Common myeloid progenitor, CD34-positive (primary cell): ENCODE results near the gene AQP12A.

Source experiments
- CTCF ChIA-PET: fragments of 350-600 bp; sonication (Branson Sonifier 250); formaldehyde crosslinking; loops from one replicate; lab custom pipeline; 2021; ENCODE audit warnings: antibody characterized with exemption; lab: Charles Lee
- POLR2A ChIA-PET: fragments of 350-600 bp; sonication (Branson Sonifier 250); formaldehyde crosslinking; loops from one replicate; lab custom pipeline; 2021; ENCODE audit warnings: antibody characterized with exemption; lab: Charles Lee
- DNase-seq, 3 donors: peaks; one replicate each; pipeline versions ENCODE4 v3.0.0 to v3.0.0-alpha.2; 2013
- H3K27ac ChIP-seq, 2 experiments: 1 replicate in 1 of 2; 2 replicates in 1 of 2; pipeline ENCODE4 v1.7.0; 2013; ENCODE audit warnings: inconsistent platforms in 2 of 2, low read length in 2 of 2, mild to moderate bottlenecking in 2 of 2, low read depth in 1 of 2, moderate library complexity in 1 of 2; ENCODE audit not compliant: severe bottlenecking in 2 of 2, insufficient read depth in 1 of 2, poor library complexity in 1 of 2
- H3K27me3 ChIP-seq, 5 experiments: replicated peaks in 2 of 5; 1 replicate in 3 of 5; 2 replicates in 2 of 5; pipeline versions ENCODE4 v1.6.1 to v1.7.0; 2013; ENCODE audit warnings: low read length in 4 of 5, mild to moderate bottlenecking in 2 of 5, moderate library complexity in 2 of 5, inconsistent platforms in 1 of 5; ENCODE audit not compliant: insufficient read depth in 5 of 5, control insufficient read depth in 4 of 5
- H3K36me3 ChIP-seq, 4 experiments: 1 replicate in 2 of 4; 2 replicates in 2 of 4; pipeline versions ENCODE4 v1.6.1 to v1.7.0; 2013; ENCODE audit warnings: low read length in 3 of 4, control low read depth in 1 of 4, mild to moderate bottlenecking in 1 of 4; ENCODE audit not compliant: control insufficient read depth in 4 of 4, insufficient read depth in 4 of 4
- H3K4me1 ChIP-seq, 4 experiments: 1 replicate in 3 of 4; 2 replicates in 1 of 4; pipeline versions ENCODE4 v1.6.1 to v1.7.1; 2013; ENCODE audit warnings: low read length in 3 of 4, mild to moderate bottlenecking in 3 of 4, control low read depth in 1 of 4, inconsistent platforms in 1 of 4, moderate library complexity in 1 of 4; ENCODE audit not compliant: control insufficient read depth in 4 of 4, insufficient read depth in 4 of 4; ENCODE audit errors: control extremely low read depth in 1 of 4
- H3K4me3 ChIP-seq, 7 experiments: 1 replicate in 4 of 7; 2 replicates in 3 of 7; pipeline versions ENCODE4 v1.5.1 to v1.7.0; 2013; ENCODE audit warnings: mild to moderate bottlenecking in 7 of 7, low read length in 6 of 7, moderate library complexity in 6 of 7, inconsistent platforms in 2 of 7, low read depth in 2 of 7, control low read depth in 1 of 7; ENCODE audit not compliant: insufficient read depth in 4 of 7, control insufficient read depth in 1 of 7; ENCODE audit errors: extremely low read depth in 1 of 7
- H3K9me3 ChIP-seq, 5 experiments: 1 replicate in 4 of 5; 2 replicates in 1 of 5; pipeline versions ENCODE4 v1.6.1 to v1.7.1; 2013; ENCODE audit warnings: low read length in 4 of 5, mild to moderate bottlenecking in 2 of 5, inconsistent platforms in 1 of 5, low read depth in 1 of 5, moderate library complexity in 1 of 5; ENCODE audit not compliant: control insufficient read depth in 4 of 5, insufficient read depth in 2 of 5; ENCODE audit errors: control extremely low read depth in 1 of 5
- WGBS: methylation state at CpG from one replicate; pipeline ENCODE4 v1.1.5; 2013; ENCODE audit not compliant: insufficient coverage; 5-methylcytosine and 5-hydroxymethylcytosine counted together

Gene AQP12A

DNA sequence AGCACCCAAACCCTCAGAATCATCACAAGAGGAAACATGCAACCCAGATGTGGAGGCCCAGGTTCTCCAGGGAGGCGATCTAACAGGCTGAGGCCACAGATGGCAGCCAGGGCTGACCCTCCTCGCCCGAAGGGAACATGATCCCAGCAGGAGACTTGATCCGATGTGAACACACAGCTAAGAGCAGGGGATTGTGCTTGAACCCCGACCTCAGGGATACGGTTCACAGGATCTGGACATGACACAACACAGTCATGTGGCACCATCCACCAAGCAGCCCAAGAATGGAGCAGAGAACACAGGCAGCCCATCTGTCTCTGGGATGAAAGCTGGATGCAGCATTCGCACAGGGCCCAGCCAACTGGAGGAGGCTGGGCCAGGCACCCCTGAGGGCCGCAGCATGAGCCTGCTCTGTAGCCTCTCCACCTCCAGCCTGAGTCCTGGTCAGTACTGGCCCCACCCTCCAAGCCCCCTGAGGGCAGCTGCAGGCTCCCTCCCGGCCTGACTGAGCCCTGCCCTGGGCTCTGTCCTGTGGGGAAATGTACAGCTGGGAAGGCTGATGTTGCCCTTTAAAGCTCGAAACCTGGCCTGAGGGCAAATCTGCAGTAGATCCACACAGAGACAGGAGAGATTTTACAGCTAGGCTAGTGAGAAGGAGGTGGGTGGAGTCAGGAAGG, 39.0 kb downstream of the AQP12A start:
- Histone ChIP-seq H3K27ac (no peak overlapping the region), H3K36me3 (no peaks in the 10 kb centered on the region), H3K4me3 (no peak overlapping the region), H3K9me3 (no peaks in the 10 kb centered on the region), H3K27me3 (peaks cover 0 to 3% (median 0%) of the 10 kb centered on the region in 5 experiments), H3K4me1 (no peaks in the 10 kb centered on the region)
- WGBS, result 89% methylated on average over 10 of the region's 10 CpGs
- CTCF ChIA-PET, result interaction anchor here (0.9 to 1.6 kb wide), 2 partner anchors 143 to 217 kb away, joined by 3 to 5 read pairs; no protein-coding TSS in a partner anchor
- POLR2A ChIA-PET, result no interaction called here
- DNase-seq, result no peak

DNA sequence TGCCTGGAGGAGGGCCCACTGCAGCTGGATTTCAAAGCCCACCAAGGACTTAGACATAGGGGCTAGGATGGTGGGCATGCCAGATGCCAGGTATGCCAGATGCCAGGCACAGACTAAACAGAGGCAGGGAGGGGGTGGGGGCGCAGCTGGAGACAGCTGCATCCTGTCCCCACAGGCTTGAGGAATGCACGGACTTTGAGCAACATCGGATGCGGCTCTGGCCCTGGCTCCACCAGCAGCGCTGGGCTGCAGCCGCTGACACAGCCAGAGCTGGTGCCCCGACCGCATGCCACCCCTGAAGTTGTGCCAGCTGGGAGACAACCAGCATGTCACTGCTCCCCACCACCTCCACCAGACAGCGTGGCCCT, 39.5 kb downstream of the AQP12A start:
- Histone ChIP-seq H3K27ac (no peak overlapping the region), H3K4me1 (no peaks in the 10 kb centered on the region), H3K27me3 (peaks cover 0 to 3% (median 0%) of the 10 kb centered on the region in 5 experiments), H3K4me3 (no peak overlapping the region), H3K36me3 (no peaks in the 10 kb centered on the region), H3K9me3 (no peaks in the 10 kb centered on the region)
- 88% methylated on average over 7 of the region's 9 CpGs for WGBS
- ChIA-PET POLR2A (no interaction called here), CTCF (interaction anchor here (0.9 to 1.6 kb wide), 2 partner anchors 144 to 217 kb away, joined by 3 to 5 read pairs; no protein-coding TSS in a partner anchor)
- no peak for DNase-seq

- 91% methylated on average over 5 of the region's 5 CpGs for WGBS
- DNase-seq, result no peak
- Histone ChIP-seq H3K9me3 (no peaks in the 10 kb centered on the region), H3K4me3 (no peak overlapping the region), H3K4me1 (no peaks in the 10 kb centered on the region), H3K27me3 (peaks cover 0 to 3% (median 0%) of the 10 kb centered on the region in 5 experiments), H3K27ac (no peak overlapping the region), H3K36me3 (no peaks in the 10 kb centered on the region)
- ChIA-PET CTCF (interaction anchor here (0.9 kb wide), 1 partner anchor 145 kb away, joined by 3 read pairs; the partner anchor contains the start of gene CAPN10), POLR2A (no interaction called here)
These were observed 40.5 kb downstream of the AQP12A start for GRCh38 chr2:240732184-240732583.

- Histone ChIP-seq H3K9me3 (no peaks in the 10 kb centered on the region), H3K27me3 (peaks cover 0 to 4% (median 0%) of the 10 kb centered on the region in 5 experiments), H3K27ac (no peak overlapping the region), H3K36me3 (no peaks in the 10 kb centered on the region), H3K4me1 (no peaks in the 10 kb centered on the region), H3K4me3 (no peak overlapping the region)
- WGBS, result 93% methylated on average over 9 of the region's 10 CpGs
- ChIA-PET CTCF (interaction anchor here (0.9 kb wide), 1 partner anchor 146 kb away, joined by 3 read pairs; the partner anchor contains the start of gene CAPN10), POLR2A (no interaction called here)
- no peak for DNase-seq
These were observed 41.4 kb downstream of the AQP12A start for GRCh38 chr2:240732911-240733622.

DNA sequence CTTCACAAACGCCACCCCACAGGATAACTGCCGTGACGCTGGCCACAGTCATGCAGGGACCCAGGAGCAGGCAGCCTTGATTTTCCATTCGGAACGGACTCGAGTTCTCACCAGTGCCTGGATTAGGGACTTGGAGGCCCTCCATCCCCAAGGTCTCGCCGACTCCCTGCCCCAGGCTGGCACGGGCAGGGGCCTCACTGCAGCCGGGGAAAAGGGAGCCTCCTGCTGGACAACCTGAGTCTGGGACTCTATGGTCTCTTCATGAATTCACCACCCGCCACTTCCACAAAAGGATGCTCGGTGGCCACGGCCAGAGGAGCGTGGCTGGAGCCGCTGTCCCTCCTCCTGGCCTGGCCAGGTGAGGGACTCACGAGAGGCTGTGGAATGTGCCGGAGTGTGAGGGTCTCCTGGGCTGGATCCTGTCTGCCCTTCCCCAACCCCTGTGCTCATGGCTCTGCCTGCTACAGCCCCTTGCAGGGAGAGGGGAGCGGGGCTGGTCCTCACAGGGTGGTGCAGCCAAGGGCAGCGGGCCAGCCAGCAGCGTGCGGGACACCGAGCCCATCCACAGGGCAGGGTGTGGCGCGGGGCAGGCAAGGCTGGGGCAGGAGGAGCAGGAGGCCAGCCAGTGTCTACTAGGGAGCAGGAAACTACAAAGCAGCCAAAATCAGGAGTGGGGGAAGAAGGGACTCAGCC, 42.3 kb downstream of the AQP12A start:
- Histone ChIP-seq H3K9me3 (no peaks in the 10 kb centered on the region), H3K36me3 (no peaks in the 10 kb centered on the region), H3K27me3 (peaks cover 0 to 6% (median 0%) of the 10 kb centered on the region in 5 experiments), H3K27ac (no peak overlapping the region), H3K4me3 (no peak overlapping the region), H3K4me1 (no peaks in the 10 kb centered on the region)
- peak in 2 of 3 donors; percentile 31 to 46 for DNase-seq
- ChIA-PET CTCF (no interaction called here), POLR2A (no interaction called here)
- WGBS, result 88% methylated on average over 22 of the region's 24 CpGs

- Histone ChIP-seq H3K27me3 (peaks cover 0 to 6% (median 0%) of the 10 kb centered on the region in 5 experiments), H3K9me3 (no peaks in the 10 kb centered on the region), H3K4me3 (no peak overlapping the region), H3K4me1 (no peaks in the 10 kb centered on the region), H3K36me3 (no peaks in the 10 kb centered on the region), H3K27ac (no peak overlapping the region)
- DNase-seq, result no peak
- CTCF ChIA-PET, result no interaction called here
- WGBS, result 97% methylated on average over 15 of the region's 17 CpGs
- POLR2A ChIA-PET, result no interaction called here
These were observed 43.1 kb downstream of the AQP12A start for GRCh38 chr2:240734756-240735155.
